ENCODE results near the gene GATA3.

DNA sequence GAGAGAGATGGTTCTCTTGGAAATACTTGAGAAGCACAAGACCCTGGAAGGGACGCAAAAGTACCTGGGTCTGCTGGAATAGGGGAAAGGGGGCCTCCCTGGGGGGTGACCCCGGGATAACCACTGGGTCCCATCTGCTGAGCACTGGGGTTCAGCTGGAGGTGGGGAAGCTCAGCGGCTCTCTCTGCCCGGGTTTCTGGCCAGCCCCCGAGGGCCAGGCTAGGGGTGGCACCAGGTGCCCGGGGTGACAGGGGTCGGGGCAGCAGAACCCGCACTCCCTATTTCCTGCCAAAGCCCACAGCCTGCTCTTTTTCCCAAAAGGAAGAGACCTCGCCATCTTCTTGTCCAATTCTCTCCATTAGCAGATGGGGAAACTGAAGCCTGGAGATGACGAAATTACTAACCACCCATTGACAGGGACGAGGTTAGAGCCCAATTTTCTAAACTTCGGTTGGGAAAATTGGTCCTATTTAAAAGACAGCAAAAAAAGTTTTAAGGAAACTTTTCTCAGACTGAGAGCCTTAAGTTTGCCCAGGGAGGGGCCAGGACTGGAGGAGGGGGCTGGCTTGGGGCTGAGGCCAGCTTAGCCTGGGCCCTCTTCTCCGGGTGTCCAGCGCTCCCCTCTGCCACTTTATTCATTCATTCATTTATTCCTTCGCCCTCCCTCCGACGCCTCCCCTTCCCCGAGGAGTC lies 17.8 kb upstream of the GATA3 start:
- no peak for TF ChIP-seq EZH2 (IDR thresholded peaks at IDR 0.05)
- TF ChIP-seq POLR2AphosphoS5 (IDR thresholded peaks at IDR 0.05; ENCODE audit: borderline replicate concordance, low read depth, low read length) = no peak

Data from SK-N-MC (cell line).